Smooth muscle cell of the brain vasculature (primary cell): ENCODE data around the gene SEC14L2.
A peak's percentile ranks its signal among the peaks of the same experiment; 100 is the strongest.
"Not testable (repeated sequence)": the region's sequence is repeated elsewhere in the genome, so short reads cannot be mapped to it uniquely, and the experiment has no call there.

Experiments used
- DNase-seq: peaks from one replicate; pipeline ENCODE4 v3.0.0-alpha.2; 2012; ENCODE audit warnings: low read depth, low spot score

The SEC14L2 gene

DNA sequence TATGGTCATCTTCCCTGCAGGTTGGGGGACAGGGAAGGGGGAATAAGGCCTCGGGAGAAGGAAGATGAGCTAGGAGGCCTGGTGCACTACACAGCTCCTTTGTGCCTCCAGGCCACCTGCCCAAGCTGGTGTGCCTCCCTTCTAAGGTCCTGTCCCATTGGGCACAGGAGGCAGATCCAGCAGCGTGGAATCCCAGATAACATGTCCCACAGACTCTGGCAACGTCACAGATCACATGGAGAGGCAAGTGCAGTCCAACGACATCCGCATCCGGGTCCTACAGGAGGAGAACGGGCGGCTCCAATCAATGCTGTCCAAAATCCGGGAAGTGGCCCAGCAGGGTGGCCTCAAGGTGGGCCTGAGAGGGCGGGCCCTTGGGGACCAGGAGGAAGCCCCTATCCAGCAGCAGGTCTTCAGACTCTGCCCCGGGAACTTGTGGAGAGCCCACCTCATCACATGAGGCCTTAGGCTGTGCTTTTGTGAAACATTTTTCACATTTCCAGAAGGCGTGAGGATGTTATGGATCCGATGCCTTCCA, 21.4 kb upstream of the SEC14L2 start:
- DNase-seq, result no peak

DNA sequence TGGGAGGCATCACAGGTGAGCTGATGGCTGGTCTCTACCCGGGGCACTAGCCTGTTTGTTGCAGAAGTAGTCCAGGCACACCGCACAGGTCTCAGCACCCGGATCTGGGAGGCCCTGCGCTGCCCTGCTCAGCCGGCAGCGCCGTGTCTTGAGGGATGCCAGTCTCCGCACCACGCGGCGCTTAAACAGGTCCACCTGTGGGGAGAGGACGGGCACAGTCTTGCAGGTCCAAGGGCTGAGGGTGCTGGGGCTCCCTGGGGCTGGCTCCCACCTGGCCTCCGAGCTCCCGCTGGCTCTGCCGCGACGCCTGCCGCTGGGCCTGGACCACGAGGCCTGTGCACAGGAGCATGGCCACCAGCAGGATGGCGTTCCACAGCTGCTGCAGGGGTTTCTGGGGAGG, 16.8 kb upstream of the SEC14L2 start:
- DNase-seq, result no peak

DNA sequence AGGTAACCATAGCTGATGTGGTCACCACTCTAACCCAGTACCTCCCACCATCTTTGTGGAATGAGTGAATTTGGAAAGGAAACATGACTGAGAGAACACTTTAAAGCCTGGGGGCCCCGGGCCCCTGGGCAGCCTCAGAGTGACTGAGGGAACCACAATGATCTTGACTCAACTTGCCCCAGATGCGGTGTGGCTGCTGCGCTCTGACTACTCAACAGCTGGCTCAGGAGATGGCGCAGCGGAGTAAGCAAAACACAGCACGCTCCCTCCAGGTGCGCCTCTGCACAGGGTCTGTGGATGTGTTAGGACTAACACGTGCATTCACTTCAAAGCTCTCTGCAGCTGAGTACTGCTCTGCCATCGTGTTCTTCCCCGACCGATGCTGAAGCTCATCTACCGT, 15.6 kb upstream of the SEC14L2 start:
- DNase-seq, result no peak

DNA sequence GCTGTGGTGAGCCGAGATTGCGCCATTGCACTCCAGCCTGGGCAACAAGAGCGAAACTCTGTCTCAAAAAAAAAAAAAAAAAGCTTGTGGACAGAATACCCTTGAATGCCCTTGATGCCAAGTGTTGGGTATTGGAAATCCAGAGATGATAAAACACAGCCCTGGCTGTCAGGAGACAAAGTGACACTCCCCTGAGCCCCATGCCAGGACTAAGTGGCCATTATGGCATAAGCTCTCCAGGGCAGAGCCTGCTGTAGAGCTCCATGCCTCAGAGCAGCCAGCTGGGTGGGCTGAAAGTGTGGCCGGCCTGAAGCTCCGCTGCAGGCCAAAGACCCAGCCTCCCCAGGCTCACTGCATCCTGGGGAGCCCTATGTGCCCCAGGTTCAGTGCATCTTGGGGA, 14.5 kb upstream of the SEC14L2 start:
- no peak for DNase-seq

DNA sequence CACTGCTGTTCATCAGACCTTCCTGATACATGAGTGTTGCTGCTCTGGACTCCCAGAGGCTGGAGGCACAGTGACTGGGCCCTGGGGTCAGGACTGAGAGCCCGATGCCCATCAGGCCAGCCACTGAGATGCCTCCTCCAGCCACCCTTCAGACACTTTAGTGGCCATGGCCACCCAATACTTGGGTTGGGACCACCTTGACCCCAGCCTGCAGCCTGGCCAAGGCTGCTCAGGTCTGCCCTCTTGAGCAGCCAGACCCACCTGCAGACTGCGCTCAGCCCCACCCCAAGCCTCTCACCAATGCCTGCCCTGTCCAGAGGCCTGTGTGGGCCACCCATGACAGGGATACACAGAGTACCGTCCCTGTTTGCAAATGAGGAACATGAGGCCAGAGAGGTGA, 13.8 kb upstream of the SEC14L2 start:
- DNase-seq, result no peak

DNA sequence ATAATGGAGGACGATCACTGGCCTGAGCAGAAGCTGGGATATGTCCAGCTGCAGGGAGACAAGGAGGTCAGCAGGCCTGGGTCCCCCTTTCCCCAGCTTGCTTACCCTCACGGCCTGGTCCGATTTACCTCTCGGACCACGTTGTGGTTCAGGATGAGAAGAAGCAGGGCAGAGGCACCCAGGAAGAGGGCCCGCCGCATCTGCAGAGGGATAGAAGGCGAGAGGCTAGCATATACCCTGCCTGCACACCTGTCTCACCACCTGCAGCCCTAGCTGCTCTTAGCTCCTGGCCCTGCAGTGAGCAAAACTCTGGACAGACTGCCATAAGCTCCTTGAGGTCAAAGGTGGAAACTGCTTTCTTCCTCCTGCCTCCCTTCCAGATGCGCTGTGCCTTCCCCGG, 10.9 kb upstream of the SEC14L2 start:
- DNase-seq, result no peak

DNA sequence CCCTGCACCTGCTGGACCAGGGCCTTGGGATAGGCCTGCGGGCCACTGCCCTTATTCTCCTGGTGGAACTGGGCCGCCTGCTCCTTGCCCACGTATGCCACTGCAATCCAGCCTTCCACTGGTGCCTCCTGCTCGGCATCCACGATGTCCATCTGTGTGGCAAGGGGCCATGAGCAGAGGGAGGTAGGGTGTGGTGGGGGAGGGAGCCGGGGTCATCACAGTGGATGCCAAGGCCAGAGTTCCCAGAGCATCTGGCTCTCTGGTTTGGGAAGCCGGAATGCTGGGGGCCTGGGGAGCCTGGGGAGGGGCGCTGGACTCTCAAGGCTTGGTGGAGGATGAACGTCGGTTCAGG, 10.2 kb upstream of the SEC14L2 start:
- no peak for DNase-seq

DNA sequence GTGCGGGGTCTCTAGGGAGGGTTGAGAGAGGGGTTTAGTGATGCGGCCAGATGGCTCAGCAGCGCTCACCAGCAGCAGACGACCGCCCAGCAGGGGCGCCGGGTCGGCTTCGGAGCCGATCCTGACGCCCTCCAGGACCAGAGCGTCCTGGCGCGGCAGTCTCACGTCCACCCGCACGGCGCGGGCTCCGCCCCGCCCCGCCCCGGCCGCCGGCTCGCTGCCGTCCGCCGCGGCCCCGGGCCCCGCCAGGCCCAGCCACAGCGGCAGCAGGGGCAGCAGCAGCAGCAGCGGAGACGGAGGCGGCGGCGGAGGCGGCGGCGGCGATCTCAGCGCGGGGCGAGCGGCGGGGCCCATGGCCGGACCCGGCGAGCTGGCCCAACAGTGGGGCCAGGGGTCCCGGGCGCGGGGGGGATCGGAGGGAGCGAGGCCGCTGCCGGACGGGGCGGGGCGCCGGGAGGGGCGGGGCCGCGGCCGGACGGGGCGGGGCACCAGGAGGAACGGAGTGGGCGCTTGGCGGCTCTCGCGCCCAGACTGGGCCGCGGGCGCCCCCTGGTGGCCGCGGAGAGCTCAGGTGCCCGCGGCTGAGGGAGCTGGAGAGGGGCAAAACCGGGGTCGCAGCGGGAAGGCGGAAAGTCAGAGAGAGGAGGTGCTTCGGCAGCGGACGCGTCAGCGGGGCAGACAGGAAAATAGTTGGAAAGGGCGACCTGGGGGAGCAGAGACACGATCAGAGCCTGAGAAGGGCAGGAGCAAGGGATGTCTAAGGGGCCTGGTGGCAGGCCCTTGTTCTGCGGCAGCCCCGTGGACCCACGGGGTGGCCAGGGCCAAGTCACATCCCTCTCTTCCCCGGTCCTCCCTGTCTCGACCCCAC, 9.6 kb upstream of the SEC14L2 start, which contains the start of gene RNF215:
TSS of gene RNF215 (minus strand) at position 452 of the 868 bp plus-strand sequence. CDS start at position 354, 98 bp downstream.
- peak; percentile 39 for DNase-seq

DNA sequence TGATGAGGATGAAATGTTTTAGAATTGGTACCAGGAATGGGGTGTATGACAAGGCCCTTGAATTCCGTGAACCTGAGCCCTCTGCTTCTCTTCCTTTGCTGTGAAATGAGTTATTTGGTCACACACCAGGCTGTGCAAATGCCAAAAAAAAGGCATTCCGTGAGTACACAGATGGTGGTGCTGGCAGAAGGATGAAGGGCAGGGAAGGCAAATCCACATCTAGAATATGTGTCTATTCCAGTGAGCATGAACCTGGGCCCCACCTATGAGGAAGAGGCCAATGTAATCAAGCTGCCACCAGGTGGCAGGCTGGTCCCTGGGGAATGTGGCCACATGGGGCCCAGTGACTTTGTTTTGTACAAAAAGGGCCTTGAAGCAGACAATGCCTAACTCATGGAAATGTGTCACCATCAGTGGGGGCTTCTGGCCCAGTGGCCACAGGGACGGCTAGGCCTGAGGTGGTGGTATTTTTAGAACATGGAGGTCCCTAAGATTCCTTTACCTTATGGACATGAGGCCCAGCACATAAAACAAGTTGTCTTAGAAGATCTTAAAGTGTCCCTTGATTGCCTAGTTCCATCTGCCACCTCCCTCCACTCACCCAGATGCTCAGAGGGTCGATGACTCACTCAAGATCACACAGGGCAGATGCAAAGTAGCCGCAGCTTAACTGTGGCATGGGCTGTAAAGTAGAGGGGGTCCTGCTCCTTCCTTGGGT, 5.7 kb upstream of the SEC14L2 start:
- no peak for DNase-seq

DNA sequence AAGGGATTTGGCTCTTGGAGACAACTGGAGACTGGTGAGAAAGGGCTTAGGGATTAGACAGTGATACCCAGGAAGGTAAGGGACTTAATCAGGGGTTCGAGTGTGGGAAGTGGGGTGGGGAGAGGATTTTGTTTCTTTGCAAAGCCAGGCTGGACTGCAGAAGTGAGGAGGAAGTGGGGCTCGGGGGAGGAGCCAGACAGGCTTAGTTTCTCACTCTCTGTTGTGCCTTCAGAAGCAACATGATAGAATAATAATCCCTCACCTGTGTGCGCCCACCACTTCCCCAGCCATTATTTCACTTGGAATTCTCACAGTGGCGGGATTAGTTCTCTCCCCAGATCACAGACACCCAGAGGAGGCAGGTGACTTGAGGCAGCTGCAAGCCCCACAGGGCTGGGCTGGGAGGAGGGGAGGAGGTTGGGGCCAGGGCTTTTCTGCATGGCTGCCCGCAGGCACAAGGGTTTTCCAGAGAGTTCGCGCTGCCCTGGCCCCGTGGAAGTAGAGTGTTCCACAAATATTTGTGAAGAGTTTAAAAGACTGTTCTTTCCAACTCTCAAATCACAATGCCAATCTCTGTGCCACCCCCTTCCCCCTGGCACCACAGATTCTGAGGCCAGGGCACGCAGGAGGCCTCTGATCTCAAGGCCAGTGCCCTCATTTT, 4.0 kb upstream of the SEC14L2 start:
- no peak for DNase-seq

DNA sequence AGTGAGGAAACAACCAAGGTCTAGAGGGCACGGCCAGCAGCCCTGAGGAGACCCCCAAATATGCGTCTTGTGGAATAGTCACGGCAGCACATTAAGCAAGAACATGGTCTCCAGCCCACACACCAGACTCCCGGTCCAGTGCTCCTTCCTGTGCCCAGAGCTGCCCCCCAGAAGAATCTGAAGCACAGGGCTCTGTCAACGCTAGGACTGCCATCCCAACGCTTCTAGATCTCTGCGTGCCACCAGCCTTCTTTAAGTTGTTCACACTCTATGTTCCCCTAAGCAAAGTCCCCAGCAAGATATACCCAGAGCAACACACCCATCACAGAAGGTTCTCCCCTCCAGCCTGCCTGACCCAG, 3.5 kb upstream of the SEC14L2 start:
- DNase-seq, result no peak

DNA sequence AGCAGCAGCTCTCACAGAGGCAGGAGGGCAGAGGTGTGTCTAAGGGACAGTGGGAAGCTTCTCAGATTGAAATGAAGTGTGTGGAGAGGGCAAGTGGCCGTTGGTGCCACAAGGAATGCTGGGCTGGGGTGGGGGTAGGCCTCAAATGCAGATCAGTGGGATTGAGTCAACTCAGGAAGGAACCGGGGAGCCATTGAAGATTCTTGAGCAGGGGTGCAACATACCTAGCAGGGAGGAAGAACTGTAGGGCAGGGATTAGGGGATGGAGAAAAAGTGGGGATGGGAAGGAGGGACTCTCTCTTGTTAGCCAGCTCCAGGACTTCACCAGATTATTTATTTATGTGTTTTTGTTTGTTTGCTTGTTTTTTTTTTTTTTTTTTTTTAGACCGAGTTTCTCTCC, 2.9 kb upstream of the SEC14L2 start:
- no peak for DNase-seq

DNA sequence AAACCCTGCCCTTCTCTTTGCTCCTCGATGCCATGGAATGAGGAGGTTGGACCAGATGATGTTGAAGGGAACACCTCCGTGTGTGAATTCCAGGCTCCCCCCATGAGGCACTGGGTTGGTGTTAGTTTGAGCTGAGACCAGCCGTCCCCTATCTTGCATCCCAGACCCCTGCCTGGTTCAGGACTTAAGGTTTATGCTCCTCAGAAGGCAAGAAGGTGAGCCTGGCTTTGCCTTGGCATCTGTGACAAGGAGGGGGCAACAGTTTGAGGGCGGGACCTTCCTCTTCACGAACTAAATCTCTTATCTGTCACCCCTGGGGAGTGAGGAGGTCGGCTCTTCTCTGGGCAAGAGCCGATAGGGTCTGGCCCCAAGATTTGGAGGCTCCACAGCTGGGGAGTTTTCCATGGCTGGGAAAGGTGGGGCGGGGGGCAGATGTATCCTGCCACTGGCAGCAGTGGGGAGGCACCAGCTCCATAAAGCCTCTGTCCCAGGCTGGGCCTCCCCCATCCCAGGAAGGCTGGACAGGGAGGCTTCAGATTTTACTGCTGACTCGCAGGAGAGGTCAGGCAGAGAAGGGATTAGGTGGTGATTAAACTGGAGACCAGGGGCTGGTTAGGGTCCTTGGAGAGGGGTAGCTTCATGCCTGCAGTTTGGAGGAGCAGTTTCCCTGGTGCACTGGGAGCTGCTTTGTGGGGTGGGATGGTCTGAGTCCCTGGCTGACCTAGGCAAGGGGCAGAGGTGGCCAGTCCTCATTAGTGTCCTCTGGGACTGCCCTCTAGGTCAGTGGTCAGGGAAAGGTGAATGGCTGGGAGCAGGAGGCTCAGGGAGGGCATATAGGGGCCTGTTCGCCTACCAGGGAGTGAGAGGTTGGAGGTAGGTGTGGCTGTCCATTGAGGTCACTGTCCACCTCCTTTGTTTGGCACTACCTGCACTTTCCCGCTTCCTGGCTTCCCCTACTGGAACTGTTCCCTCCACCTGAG, 1.1 kb downstream of the SEC14L2 start:
- DNase-seq, result no peak

DNA sequence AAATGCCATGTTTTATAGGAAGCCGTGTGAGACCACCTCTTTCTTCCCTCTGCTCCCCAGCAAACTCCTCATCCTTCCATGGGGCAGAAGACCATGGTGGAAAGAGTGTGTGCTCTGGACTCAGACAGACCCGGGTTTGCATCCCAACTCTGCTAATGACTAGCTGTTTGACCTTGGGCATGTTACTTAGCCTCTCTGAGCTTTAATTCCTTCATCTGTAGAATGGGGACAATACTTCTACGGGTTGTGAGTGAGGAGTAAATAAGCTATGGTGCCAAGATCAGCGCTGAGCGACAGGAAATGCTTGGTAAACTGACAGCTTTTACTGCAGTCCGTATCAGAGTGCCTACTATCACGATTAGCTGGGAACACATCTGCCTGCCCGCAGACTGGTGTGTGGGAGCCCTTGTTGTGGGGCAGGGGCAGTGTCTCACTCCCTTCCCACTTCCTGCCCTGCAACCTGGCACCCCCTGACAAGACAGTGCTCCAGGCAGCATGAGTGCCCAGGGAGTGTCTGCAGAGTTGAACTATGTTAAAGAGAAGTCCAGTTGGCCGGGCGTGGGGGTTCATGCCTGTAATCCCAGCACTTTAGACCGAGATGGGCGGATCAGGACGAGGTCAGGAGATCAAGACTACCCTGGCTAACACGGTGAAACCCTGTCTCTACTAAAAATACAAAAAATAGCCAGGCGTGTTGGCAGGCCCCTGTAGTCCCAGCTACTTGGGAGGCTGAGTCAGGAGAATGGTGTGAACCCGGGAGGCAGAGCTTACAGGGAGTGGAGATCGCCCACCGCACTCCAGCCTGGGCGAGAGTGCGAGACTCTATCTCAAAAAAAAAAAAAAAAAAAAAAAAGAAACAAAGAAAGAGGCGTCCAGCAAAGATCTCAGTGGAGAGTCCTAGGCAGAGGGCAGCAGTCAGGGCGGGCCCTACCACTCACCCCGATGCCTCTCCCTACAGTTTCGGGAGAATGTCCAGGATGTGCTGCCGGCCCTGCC, 2.2 kb downstream of the SEC14L2 start:
- DNase-seq, result no peak

DNA sequence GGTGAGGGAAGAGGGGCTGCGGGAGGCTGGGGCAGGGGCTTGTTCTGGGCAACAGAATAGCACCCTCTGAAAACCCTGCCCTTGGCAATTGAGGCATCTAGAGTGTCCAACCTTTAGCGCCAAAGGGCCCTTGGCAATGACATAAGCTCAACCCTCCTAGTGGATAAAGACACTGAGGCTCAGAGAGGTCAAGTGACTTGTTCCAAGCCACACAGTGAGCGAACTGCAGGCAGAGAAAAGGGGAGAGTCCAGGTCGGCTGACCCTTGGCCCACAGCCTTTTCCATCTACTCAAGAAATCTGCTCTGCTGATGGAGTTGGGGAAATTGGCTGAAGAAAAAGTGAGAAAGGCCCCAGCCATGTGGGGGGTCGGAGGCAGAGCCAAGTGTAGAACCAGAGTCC, 2.9 kb downstream of the SEC14L2 start:
- no peak for DNase-seq

DNA sequence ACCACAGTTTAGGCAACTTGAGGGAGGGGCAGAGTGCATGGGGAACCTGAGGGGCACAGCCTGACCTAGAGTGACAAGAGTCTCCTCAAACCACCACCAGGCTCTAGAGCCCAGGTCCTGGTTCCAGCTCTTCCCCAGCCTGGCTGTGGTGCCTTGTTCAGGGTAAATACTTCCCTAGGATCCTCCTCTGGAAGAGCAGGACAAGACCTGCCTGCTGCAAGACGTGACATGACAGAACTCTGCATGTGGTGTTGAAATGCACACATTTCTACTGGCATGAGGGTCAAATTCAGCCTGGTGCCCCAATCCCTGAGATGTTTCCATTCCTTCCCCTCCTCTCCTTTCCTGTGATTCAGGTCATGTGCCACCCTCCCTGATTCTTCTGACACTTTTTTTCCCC, 3.3 kb downstream of the SEC14L2 start:
- no peak for DNase-seq

DNA sequence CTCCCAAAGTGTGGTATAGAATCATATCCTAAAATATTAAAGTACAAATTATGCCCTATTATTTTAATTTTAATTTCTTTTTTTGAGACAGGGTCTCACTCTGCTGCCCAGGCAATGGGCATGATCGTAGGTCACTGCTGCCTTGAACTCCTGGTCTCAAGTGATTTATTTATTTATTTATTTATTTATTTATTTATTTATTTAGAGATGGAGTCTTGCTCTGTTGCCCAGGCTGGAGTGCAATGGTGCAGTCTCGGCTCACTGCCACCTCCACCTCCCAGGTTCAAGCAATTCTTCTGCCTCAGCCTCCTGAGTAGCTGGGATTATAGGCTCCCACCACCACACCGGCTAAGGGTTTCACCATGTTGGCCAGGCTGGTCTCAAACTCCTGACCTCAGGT, 4.2 kb downstream of the SEC14L2 start:
- DNase-seq, result not testable (repeated sequence)

DNA sequence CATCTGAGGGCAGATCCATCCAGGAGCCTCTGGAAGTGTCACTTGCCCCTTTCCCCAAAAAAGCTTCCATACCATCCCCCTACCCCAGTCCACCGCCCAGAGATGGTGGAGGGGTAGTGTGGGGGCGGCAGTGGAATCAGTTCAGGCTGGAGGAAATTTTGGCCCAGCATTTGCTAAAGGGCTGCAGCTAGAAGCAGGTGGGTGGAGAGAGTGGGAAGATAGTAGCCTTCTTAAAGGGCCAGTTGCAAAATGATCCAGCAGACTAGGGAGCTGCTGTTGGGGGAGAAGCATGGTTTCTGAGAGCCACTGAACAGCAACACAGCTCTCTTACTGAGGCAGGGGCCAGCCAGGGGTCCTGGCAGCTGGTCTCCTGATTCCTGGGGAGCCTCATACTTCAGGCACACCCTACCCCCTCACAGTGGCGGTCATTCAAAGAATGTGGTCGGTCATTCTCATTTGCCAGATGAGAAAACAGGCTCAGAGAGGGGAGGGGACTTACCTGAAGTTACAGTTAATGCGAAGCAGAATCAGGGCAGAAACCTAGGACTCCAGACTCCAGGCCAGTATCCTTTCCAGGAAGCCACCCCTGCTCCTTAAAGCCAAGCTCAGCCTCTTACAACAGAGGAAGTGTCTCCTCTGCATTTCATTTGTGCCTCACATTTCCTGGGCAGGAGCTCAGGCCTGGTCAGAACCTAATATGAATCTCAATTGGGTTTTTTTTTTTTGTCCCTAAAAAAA, 5.4 kb downstream of the SEC14L2 start:
- no peak for DNase-seq

DNA sequence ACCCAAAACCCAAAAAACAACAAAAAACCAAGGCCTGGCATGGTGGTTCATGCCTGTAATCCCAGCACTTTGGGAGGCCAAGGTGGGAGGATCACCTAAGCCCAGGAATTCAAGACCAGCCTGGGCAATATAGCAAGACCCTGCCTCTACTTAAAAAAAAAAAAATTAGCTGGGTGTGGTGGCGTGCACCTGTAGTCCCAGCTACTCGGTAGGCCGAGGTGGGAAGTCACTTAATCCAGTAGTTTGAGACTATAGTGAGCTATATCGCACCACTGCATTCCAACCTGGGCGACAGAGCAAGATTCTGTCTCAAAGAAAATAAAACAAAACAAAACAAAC, 5.9 kb downstream of the SEC14L2 start:
- DNase-seq, result not testable (repeated sequence)
